HG03439 (cell line): ENCODE data around the gene UMAD1.
A peak's percentile ranks its signal among the peaks of the same experiment; 100 is the strongest.
"Not testable (repeated sequence)": the region's sequence is repeated elsewhere in the genome, so short reads cannot be mapped to it uniquely, and the experiment has no call there.

Experiments used
- ATAC-seq: cut with Tn5 transposase; IDR thresholded peaks from one replicate; pipeline ENCODE4 v1.9.1; 2021; ENCODE audit warnings: mild to moderate bottlenecking, moderate library complexity; ENCODE audit not compliant: unreplicated experiment

Gene UMAD1

GRCh38 chr7:7793921-7794320 lies 153.4 kb downstream of the UMAD1 start:
- no peak for ATAC-seq

- no peak for ATAC-seq
These were observed 154.7 kb downstream of the UMAD1 start for GRCh38 chr7:7795203-7795602.

GRCh38 chr7:7795630-7796121 lies 155.1 kb downstream of the UMAD1 start:
- ATAC-seq, result no peak

- no peak for ATAC-seq
These were observed 158.0 kb downstream of the UMAD1 start for GRCh38 chr7:7798510-7798909.

- no peak for ATAC-seq
These were observed 158.6 kb downstream of the UMAD1 start for GRCh38 chr7:7799138-7799537.

- no peak for ATAC-seq
These were observed 162.0 kb downstream of the UMAD1 start for GRCh38 chr7:7802531-7802930.

DNA sequence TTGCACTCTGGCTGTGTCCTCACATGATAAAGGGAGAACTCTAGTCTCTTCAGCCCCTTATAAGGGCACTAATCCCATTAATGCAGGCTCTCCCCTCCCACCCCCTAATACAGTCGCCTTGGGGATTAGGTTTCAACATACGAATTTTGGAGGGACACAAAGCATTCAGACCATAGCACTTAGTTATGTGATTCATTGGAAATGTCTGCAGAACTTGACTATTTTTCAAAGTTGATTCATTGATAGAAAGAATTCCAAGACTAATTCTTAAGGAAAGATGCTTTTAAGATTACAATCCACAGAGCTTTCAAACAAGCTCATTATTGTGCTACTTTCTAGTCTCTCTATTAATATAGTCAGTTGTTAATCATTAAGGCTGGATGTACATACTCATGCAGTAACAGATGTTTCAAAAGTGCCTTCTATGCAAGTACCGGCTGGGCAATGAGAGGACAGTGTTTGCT lies 163.2 kb downstream of the UMAD1 start:
- no peak for ATAC-seq

DNA sequence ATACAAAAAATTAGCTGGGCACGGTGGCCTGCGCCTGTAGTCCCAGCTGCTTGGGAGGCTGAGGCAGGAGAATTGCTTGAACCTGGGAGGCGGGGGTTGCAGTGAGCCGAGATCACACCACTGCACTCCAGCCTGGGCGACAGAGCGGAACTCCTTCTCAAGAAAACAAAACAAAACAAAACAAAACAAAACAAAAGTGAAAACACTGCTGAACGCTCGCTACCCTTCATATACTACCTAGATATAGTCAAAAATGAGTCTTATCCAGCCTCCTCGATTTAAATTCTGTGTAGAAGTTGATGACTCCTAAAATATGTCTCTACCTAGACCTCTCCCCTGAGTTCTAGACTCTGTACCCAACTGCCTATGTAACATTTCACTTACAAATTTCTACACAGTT lies 164.3 kb downstream of the UMAD1 start:
- not testable (repeated sequence) for ATAC-seq

DNA sequence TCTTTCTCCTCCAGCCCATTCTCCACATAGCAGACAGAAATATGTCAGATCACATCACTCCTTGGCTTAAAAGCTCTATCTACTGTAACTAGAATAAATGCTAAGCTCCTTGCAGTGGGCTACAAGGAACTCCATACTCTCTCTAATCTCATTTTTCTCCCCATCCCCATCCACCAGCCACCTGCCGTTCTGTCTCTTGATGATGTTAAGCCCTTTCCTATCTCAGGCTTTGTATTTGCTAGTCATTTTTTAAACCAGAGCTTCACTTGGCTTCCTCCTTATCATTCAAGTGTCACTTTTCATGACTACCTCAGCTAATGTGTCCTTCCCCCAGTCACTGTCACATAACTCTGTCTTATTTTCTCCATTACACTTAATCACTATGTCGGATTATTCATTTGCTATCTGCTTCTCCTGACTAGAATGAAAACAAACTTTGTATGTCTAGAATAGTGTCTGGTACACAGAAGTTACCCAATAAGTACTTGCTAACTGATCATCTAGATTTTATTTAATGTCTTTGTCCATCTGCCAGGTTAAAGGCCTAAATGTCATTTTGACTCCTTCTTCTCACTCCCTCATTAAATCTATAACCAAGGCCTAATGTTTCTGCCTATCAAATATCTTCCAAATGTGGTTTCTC lies 165.1 kb downstream of the UMAD1 start:
- no peak for ATAC-seq

- no peak for ATAC-seq
These were observed 167.6 kb downstream of the UMAD1 start for GRCh38 chr7:7808156-7808555.

- ATAC-seq, result no peak
These were observed 168.1 kb downstream of the UMAD1 start for GRCh38 chr7:7808626-7809025.

- no peak for ATAC-seq
These were observed 169.8 kb downstream of the UMAD1 start for GRCh38 chr7:7810380-7810779.

DNA sequence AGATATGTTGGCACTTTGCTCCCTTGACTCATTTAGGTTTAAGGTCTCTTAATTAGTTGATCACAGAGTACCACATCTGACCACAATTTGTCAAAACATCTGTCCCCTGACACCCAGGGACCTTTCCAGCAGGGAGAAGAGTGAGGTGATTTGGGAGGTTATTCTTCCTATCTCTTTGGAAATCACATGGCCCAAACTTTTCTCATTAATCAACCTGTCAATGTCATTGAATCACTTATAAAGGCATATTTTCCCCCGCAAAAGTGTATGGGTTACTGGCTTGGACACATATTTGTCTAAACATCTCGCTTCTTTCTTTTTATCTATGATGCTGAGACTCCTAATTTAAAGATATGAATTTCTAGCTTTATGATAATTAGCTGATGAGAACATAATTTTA lies 170.3 kb downstream of the UMAD1 start:
- ATAC-seq, result no peak

GRCh38 chr7:7812112-7812511 lies 171.6 kb downstream of the UMAD1 start:
- ATAC-seq, result no peak

- no peak for ATAC-seq
These were observed 174.8 kb downstream of the UMAD1 start for GRCh38 chr7:7815395-7815794.

DNA sequence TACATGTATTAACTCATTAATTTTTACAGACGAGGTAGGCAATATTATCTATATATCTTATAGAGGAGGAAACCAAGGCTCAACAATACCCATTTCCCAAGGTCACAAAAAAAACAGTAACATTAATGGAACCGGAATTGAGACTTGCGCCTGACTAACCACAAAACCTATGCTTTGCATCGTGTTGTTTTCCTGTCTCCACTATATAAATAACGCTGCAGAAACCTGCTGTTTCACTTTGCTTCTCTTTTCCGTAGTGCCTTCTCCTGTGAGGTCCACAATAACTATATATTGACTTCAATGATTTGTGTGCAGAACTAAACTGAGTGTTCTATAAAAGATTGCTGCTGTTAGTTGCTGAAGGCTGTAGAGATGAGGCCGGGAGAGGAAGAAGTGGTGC lies 175.5 kb downstream of the UMAD1 start:
- ATAC-seq, result no peak

GRCh38 chr7:7816816-7817536 lies 176.4 kb downstream of the UMAD1 start:
- no peak for ATAC-seq

- no peak for ATAC-seq
These were observed 177.2 kb downstream of the UMAD1 start for GRCh38 chr7:7817748-7818147.

DNA sequence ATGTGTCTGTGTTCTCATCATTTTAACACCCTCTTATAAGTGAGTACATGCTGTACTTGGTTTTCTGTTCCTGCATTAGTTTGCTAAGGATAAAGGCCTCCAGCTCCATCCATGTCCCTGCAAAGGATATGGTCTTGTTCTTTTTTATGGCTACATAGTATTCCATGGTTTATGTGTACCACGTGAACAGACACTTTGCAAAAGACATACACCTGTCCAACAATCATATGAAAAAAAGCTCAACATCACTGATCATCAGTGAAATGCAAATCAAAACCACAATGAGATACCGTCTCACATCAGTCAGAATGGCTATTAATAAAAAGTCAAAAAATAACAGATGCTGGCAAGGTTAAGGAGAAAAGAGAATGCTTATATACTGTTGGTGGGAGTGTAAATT lies 177.6 kb downstream of the UMAD1 start:
- not testable (repeated sequence) for ATAC-seq

- ATAC-seq, result peak; percentile 42
These were observed 179.1 kb downstream of the UMAD1 start for GRCh38 chr7:7819442-7820247.

GRCh38 chr7:7820409-7820808 lies 179.9 kb downstream of the UMAD1 start:
- no peak for ATAC-seq

DNA sequence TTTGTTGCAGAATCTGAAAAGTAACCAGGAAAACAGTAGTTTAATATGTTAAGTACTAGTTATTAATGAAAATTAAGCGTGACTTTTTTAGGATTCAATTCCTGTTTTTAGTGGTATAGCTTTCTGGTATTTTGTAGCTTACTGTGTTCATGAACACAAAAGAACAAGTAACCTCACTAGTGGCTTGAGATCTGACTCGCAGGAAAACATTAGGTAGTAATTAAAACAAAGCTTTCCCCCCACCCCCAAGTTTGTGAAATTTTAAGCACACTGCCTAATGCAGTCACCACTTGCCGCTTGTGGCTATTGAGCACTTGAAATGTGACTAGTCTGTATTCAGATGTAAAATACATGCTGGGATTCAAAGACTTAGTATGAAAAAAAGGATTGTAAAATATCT lies 180.4 kb downstream of the UMAD1 start:
- ATAC-seq, result no peak
